GM19193 (cell line): ENCODE results near the gene RAC2.

ENCODE experiments used
- POLR2A ChIP-seq: IDR thresholded peaks from 4 replicates; pipeline ENCODE4 v1.6.1; 2011; ENCODE audit not compliant: insufficient read depth, insufficient read length; ENCODE audit errors: extremely low read depth

The RAC2 gene

GRCh38 chr22:37253126-37253660, 9.1 kb upstream of the RAC2 start:
- no peak for TF ChIP-seq POLR2A

- TF ChIP-seq POLR2A, result no peak
Measured at GRCh38 chr22:37249986-37250385, 5.9 kb upstream of the RAC2 start.

GRCh38 chr22:37248251-37248650, 4.2 kb upstream of the RAC2 start:
- no peak for TF ChIP-seq POLR2A

- TF ChIP-seq POLR2A, result no peak
Measured at GRCh38 chr22:37245740-37246139, 1.7 kb upstream of the RAC2 start.

GRCh38 chr22:37244922-37245722, 1.1 kb upstream of the RAC2 start:
- peak; percentile 46 for TF ChIP-seq POLR2A

- TF ChIP-seq POLR2A, result no peak
Measured at GRCh38 chr22:37243402-37244113, 511 bp downstream of the RAC2 start.

- TF ChIP-seq POLR2A, result peak; percentile 71
Measured at GRCh38 chr22:37242395-37242918, 1.6 kb downstream of the RAC2 start.

- peak; percentile 25 for TF ChIP-seq POLR2A
Measured at GRCh38 chr22:37241351-37242142, 2.5 kb downstream of the RAC2 start.

GRCh38 chr22:37240941-37241320, 3.1 kb downstream of the RAC2 start:
- TF ChIP-seq POLR2A, result no peak

- peak; percentile 27 for TF ChIP-seq POLR2A
Measured at GRCh38 chr22:37240240-37240940, 3.7 kb downstream of the RAC2 start.

- peak; percentile 8 for TF ChIP-seq POLR2A
Measured at GRCh38 chr22:37239336-37240239, 4.5 kb downstream of the RAC2 start.

- no peak for TF ChIP-seq POLR2A
Measured at GRCh38 chr22:37237371-37238268, 6.4 kb downstream of the RAC2 start.
